CD4-positive, alpha-beta T cell treated with Interleukin-6 for 4 hours (primary cell): ENCODE results near the gene ABCA6.
"Not testable (repeated sequence)": the region's sequence is repeated elsewhere in the genome, so short reads cannot be mapped to it uniquely, and the experiment has no call there.

Source experiments
- DNase-seq: peaks from one replicate; pipeline ENCODE4 v3.0.0-alpha.2; 2020; ENCODE audit warnings: mixed read lengths

The ABCA6 gene

GRCh38 chr17:69070378-69071232, 71.1 kb downstream of the ABCA6 start:
- DNase-seq: not testable (repeated sequence)

DNA sequence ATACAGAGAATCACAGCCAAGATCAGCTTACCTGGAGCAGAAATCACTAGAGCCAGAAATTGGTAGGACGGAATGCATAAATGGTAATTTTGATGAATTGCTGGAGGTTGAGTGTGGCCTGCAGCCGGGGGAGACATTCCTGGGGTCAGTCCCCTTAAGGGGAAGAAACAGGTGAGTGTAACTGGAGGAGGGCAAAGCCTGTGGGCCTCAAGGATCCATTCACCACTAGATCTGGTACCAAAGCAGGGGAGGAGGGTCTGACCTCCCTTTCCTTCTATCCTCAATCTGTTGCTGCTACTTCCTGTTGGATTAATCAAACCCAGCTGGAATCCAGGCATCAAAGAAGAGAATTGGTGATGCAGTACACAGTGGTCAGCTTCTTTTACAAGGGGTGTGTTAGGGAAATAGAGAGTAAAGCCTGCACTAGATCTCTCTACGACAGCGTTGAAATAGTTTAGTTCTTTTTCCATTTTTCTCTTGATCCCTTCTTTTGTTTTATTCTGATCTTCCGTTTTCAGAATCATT, 72.4 kb downstream of the ABCA6 start:
- no peak for DNase-seq

- no peak for DNase-seq
Observed at GRCh38 chr17:69067274-69068047, 74.2 kb downstream of the ABCA6 start.

DNA sequence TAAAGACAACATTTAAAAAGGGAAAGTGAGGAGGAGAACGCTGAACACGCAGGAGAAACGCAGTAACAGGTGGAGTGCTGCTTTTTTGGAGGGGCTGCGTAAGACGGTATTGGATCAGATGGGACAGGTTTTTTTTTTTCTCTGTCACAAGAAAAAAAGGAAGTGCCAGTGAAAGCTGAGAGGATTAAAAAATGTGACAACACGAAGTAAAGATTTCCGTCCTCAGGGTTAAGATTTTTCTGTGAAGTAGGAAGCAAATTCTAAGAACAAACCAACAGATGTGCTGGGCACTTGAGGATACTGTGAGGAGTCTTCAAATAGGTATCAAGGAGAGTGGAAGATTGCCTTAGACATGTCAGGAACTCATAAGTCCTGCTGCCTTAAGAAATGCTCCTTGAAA, 75.2 kb downstream of the ABCA6 start:
- DNase-seq: no peak

DNA sequence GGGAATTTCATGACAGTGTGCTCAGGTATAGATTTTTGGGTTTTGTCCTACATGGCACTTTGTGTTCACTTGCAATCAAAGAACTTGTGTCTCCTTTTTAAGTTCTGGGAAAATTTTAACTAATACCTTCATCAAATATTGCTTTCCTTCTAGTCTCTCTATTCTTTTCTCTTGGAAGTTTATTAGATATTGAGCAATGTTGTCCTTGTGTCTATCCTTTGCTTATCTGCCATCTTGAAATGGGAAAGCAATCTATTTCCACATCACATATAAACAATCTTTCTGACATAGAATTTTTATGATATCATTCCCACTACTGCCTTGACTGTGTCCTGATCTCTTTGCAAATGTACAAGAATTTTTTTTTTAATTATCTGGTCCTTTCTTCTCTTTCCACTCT, 76.6 kb downstream of the ABCA6 start:
- DNase-seq: no peak

GRCh38 chr17:69064476-69064875, 77.2 kb downstream of the ABCA6 start:
- no peak for DNase-seq

DNA sequence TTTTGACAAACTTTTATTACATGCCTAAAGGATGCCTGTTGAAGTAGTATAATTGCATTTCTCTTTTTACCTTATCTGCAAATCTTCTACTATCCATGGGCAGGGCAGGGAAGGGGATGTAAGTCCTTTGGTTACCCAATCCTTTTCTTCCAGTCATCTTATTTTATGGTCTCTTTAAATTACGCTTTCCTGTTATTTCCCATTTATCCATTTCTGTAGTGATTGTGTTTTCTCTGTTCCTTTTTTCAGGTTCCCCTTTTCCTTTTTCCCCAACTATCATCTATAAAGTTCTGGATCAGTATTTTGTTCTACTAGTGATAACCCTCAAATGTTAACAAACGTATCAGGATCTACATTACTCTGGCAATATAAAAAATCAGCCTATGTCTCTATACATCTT, 77.7 kb downstream of the ABCA6 start:
- no peak for DNase-seq

GRCh38 chr17:69062860-69063581, 78.7 kb downstream of the ABCA6 start:
- no peak for DNase-seq

DNA sequence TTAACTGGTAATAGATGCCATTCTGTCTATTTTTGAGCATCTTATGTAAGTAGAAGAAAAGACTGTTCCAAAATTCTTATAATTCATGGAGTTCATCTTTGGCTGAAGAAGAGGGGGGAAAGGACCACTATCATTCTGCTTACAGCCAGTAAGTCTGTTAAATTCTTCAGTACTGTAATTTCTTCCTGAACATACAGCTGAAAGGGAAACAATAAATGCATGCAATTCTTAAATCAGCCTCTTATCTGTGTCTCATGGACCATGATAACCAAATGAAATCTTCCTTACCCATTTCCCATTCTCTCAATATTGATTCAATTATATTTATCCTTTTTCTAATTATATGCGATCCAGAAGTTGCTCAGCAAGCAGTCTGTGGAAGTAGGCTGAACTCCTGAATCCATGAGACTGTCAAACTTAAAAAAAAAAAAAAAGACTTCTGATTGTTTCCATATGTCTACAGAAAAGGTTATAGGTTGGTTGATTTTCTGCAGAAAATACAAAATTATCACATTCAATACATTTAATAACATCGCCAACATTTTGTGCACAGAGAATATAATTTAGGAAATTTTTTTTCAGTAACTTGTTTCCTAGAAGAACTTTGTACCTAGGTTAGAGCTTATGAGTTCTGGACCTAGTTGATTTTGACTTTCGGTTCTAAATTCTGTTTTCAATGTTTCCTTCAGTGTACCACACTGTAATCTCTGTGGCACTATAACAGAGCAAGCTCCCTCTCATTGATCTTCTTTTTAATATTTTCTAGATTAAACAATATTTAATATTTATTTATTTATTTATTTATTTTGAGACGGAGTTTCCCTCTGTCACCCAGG, 79.8 kb downstream of the ABCA6 start:
- DNase-seq: no peak

DNA sequence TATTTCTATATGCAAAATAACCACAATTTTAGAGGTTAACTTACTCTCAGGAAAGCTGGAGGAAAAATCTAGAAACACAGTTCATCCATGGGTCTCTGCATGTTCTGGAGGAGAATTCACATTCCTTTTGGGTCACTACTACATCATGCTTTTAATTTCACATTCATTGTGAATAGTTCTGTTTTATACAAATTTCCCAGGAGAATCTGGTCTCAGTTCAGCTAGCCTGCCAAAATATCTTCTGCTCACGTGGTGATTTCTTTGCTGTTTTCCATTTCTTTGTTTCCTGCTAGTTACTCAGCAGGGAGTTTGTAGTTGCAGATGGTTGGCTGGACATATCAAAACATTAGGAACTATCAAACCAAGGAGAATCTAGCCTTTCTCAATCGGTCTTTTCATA, 80.9 kb downstream of the ABCA6 start, which contains the start of gene ABCA9:
Gene ABCA9 (minus strand): TSS at position 106 of the 400 bp plus-strand sequence. CDS start 9,801 bp downstream, outside the sequence.
- no peak for DNase-seq

- no peak for DNase-seq
Observed at GRCh38 chr17:69059458-69060175, 82.1 kb downstream of the ABCA6 start.

- no peak for DNase-seq
Observed at GRCh38 chr17:69058165-69058564, 83.5 kb downstream of the ABCA6 start.

DNA sequence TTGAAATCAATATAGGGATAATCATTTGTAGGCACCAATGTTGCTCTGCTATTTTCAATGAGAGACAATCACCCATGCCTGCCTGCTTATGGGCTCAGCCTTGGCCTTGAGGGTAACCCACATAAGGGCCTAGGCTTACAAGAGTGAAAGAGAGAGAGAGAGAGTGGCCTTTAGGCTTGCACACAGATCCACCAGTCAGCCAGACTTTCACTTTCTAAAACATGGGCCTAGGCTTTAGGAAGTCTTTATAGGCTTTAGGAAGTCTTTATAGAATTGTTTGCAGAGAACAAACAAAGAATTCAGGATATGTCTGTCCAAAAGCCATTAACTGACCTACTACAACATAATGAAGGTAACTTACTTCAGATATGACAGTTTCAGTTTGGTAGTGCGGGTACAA, 84.4 kb downstream of the ABCA6 start:
- DNase-seq: no peak

DNA sequence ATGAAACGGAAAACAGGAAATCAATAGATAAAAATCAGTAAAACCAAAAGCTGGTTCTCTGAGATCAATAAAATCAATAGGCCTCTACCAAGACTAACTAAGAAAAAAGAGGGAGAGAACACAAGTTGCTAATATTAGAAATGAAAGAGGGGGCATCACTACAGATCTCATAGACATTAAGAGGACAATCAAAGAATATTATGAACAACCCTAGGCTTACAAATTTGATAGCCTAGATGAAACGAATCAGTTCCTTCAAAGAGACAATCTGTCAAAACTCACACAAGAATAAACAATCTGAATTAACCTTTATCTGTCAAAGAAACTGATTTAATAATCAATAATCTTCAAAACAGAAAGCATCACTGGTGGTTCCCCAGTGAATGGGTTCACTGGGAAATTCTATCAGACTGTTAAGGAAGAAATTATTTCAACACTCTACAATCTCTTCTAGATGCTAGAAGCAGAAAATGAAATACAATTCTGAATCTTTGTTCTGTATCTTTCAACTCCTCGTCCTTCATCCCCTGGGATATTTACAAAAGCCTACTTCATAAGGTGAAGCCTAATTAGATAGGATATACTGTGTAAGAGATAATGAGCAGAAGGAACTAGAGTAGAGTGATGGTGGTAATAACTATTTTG, 85.4 kb downstream of the ABCA6 start:
- DNase-seq: no peak

DNA sequence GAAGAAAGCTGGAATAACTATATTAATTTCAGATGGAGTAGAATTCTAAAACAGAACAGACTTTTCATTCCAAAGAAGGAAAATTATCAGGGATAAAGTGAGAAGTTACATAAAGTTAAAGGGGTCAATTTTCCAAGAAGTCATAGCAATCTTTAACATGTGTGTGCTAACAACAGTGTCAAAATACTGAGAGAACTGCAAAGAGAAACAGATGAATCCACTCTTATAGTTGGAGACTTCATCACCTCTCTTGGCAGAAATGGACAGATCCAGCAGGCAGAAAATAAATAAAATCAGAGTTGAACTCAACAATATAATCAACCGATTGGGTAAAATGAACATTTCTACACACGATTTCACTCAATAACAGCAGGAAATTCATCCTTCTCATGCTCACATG, 86.4 kb downstream of the ABCA6 start:
- DNase-seq: no peak

GRCh38 chr17:69050999-69051775, 90.5 kb downstream of the ABCA6 start:
- DNase-seq: no peak

DNA sequence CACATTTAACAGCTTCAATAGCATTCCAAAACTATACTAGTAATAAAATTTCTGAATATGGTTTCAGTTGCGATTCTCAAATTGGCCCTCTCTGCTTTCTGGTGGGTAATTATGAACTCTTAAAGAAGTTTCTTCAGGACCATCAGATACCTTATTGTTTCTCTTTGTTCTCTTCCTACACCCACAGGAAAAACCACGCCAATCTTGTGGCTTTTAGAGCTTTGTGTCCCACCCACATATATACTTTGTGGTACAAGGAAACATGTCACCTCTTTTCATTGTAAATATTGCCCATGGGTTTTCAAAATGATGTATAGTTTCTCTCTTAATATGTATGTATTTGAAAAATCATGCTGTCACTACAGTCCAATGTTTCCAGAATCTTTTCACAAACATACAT, 93.1 kb downstream of the ABCA6 start:
- no peak for DNase-seq

DNA sequence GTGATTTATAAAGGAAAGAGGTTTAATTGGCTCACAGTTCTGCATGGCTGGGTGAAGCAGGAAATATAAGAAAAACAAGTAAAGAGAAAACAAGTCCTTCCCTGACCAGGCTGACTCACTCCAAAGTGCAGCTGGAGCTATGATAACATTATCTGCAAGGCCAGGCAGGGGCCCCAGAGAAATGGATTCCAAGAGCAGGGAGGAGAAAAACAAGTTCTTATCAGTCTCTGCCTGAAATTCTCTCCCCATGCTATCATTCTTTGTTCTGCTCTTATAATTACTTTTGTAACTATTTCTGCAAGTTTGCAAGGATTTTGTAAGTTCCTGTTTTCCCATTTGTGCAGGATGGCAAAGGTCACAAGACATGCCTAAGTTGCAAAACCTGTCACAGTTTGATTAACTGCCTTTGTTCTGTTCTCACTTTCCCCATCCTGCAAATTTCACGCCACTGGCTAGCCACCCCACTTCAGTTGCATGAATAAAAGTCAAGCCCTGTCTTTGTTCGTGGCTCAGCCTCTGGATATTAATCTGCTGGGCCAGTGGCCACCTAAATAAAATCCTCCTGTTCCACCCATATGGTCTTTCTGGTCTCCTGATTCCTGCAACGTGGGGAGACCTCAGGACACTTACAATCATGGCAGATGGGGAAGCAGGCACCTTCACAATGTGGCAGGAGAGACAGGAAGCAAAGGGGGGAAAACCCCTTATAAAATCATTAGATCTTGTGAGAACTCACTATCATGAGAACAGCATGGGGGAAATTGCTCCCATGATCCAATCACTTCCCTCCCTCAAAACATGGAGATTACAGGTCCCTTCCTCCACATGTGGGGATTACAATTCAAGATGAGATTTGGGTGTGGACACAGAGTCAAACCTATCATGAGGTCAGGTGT, 94.1 kb downstream of the ABCA6 start:
- no peak for DNase-seq
